Stomach (tissue), 19 donors: ENCODE measurements around the gene GNB5. TPM values are rescaled to one million over a fixed set of nuclear protein-coding genes. Genes with fewer than 3 reads are reported as not detected.
"Not testable (repeated sequence)": the region's sequence is repeated elsewhere in the genome, so short reads cannot be mapped to it uniquely, and the experiment has no call there.

Experiments
- DNase-seq, 2 donors: peaks; one replicate each; pipeline versions ENCODE4 v3.0.0 to v3.0.0-alpha.2; 2013 to 2019
- H3K27ac ChIP-seq, 5 donors: fragments of 200-600 bp in 4 of 5; sonication (generic) in 4 of 5; one replicate each; pipeline ENCODE4 v1.5.1; 2013 to 2019; ENCODE audit warnings: mild to moderate bottlenecking in 1 of 5, moderate library complexity in 1 of 5
- H3K27me3 ChIP-seq, 3 donors: fragments of 200-600 bp; sonication (generic); one replicate each; pipeline ENCODE4 v1.5.1; 2017 to 2019; ENCODE audit warnings: mixed run types in 1 of 3
- H3K36me3 ChIP-seq, 4 donors: fragments of 200-600 bp; sonication (generic); 1 replicate in 3 of 4; 2 replicates in 1 of 4; pipeline ENCODE4 v1.5.1; 2016 to 2019
- H3K4me1 ChIP-seq, 4 donors: fragments of 200-600 bp; sonication (generic); one replicate each; pipeline ENCODE4 v1.5.1; 2016 to 2019
- H3K4me3 ChIP-seq, 4 donors: fragments of 200-600 bp; sonication (generic) in 3 of 4; one replicate each; pipeline ENCODE4 v1.5.1; 2016 to 2019; ENCODE audit warnings: mild to moderate bottlenecking in 1 of 4
- H3K9me3 ChIP-seq, 4 donors: fragments of 200-600 bp; sonication (generic); one replicate each; pipeline ENCODE4 v1.5.1; 2016 to 2019
- EP300 ChIP-seq: sonication (generic); formaldehyde crosslinking; IDR thresholded peaks from one replicate; pipeline ENCODE4 v1.6.1; 2017; ENCODE audit warnings: antibody characterized with exemption
- POLR2A ChIP-seq, 4 donors: fragments of 450-650 bp; IDR thresholded peaks; one replicate each; pipeline ENCODE4 v1.6.1; 2016; ENCODE audit warnings: antibody characterized with exemption in 4 of 4, control low read depth in 2 of 4, mild to moderate bottlenecking in 1 of 4, moderate library complexity in 1 of 4
- POLR2AphosphoS5 ChIP-seq, 3 donors: sonication (generic); formaldehyde crosslinking; IDR thresholded peaks; one replicate each; pipeline ENCODE4 v1.6.1; 2016; ENCODE audit warnings: antibody characterized with exemption in 3 of 3
- WGBS, 5 donors: extraction: QIAGEN DNeasy Blood & Tissue Kit in 3 of 5; methylation state at CpG; one replicate each; pipeline versions ENCODE4 v1.1.5 to v1.1.7; 2013 to 2018; 5-methylcytosine and 5-hydroxymethylcytosine counted together
- intact Hi-C: fragments of 100-400 bp; cut with DNase I; formaldehyde crosslinking; loops from one replicate; pipeline ENCODE4 v1.15.1; 2023; ENCODE audit warnings: low total_unique reads
- long read RNA-seq, 10 donors: transcript quantifications; one replicate each; lab custom pipeline, GENCODE V29; 2026
- polyA plus RNA-seq, 3 donors: library from polyadenylated mRNA; stranded (reverse); fragments of 200-250 nt; gene quantifications; one replicate each; pipeline ENCODE4 v1.2.3, GENCODE V29; 2013
- total RNA-seq, 5 donors: library from RNA; depleted of rRNA; stranded (reverse); fragments of >200 nt; gene quantifications; one replicate each; pipeline versions ENCODE4 v1.1.0 to v1.2.3, GENCODE V29; 2014 to 2016
- TF ChIP-seq, protein P1 (sequence below), 7 experiments: fragments of 450-650 bp in 4 of 7; fragments of 200-600 bp in 3 of 7; sonication (generic) in 3 of 7; IDR thresholded peaks; one replicate each; pipeline ENCODE4 v1.5.1; 2016 to 2019; ENCODE audit warnings: antibody characterized with exemption in 7 of 7, control low read depth in 2 of 7, mild to moderate bottlenecking in 1 of 7
- donor health status: healthy with polysubstance abuse.
- donor health status: Bipolar disorder and iron deficiency.
- donor health status: healthy.

GNB5 gene
- total RNA-seq (100 to 1,000 TPM in 1 of 5 donors, 10 to 100 TPM in 2, 1 to 10 TPM in 2; 6.4 to 291 (median 14.0) TPM), polyA plus RNA-seq (10 to 100 TPM in 2 of 3 donors, 1 to 10 TPM in 1; 8.1 to 13.6 (median 11.8) TPM)
- long read RNA-seq, donor 1, partial matches to known transcripts, result 0 of 2 reads
- long read RNA-seq, donor 1, other reads (novel, unspliced or antisense), result 0 of 2 reads
- long read RNA-seq, donor 2, partial matches to known transcripts, result 0 of 4 reads
- long read RNA-seq, donor 2, other reads (novel, unspliced or antisense), result 0 of 4 reads
- long read RNA-seq, donor 3, partial matches to known transcripts, result 0 of 3 reads
- long read RNA-seq, donor 3, other reads (novel, unspliced or antisense), result 0 of 3 reads
- long read RNA-seq, donor 4, result 0 reads
- long read RNA-seq, donor 5, partial matches to known transcripts, result 0 of 4 reads
- long read RNA-seq, donor 5, other reads (novel, unspliced or antisense), result 0 of 4 reads
- long read RNA-seq, donor 6, transcript GNB5-202 (11 exons, 1,735 nt), result major isoform, 7 of 7 reads
- long read RNA-seq, donor 6, partial matches to known transcripts, result 0 of 7 reads
- long read RNA-seq, donor 6, other reads (novel, unspliced or antisense), result 0 of 7 reads
- long read RNA-seq, donor 7, transcript GNB5-202 (11 exons, 1,735 nt), result major isoform, 9 of 9 reads
- long read RNA-seq, donor 7, partial matches to known transcripts, result 0 of 9 reads
- long read RNA-seq, donor 7, other reads (novel, unspliced or antisense), result 0 of 9 reads
- long read RNA-seq, donor 8, partial matches to known transcripts, result 0 of 4 reads
- long read RNA-seq, donor 8, other reads (novel, unspliced or antisense), result 0 of 4 reads
- long read RNA-seq, donor 9, partial matches to known transcripts, result 0 of 2 reads
- long read RNA-seq, donor 9, other reads (novel, unspliced or antisense), result 0 of 2 reads
- long read RNA-seq, donor 10, partial matches to known transcripts, result 0 of 2 reads
- long read RNA-seq, donor 10, other reads (novel, unspliced or antisense), result 0 of 2 reads

GRCh38 chr15:52191207-52191606 lies at the start of gene GNB5:
GNB5 (minus strand) TSS chr15:52191392; CDS start chr15:52184676, 6,716 bp downstream.
- H3K9me3 ChIP-seq, result no peaks in the 10 kb centered on the region
- no peak within 1 kb of the TSS for H3K4me3 ChIP-seq
- no peak for DNase-seq
- H3K27ac ChIP-seq, result no peak within 1 kb of the TSS
- 78 to 88% (median 81%) methylated on average over 7 of the region's 7 CpGs for WGBS, 5 donors
- H3K27me3 ChIP-seq, result no peaks in the 10 kb centered on the region
- peaks cover 3 to 29% (median 21%) of the 10 kb centered on the region in 4 donors for H3K36me3 ChIP-seq
- H3K4me1 ChIP-seq, result peaks cover 0 to 4% (median 0%) of the 10 kb centered on the region in 4 donors
- intact Hi-C loops, result no loop called here
- TF ChIP-seq POLR2A (IDR thresholded peaks at IDR 0.05) (no peak), EP300 (no peak), POLR2AphosphoS5 (IDR thresholded peaks at IDR 0.05) (no peak)
- TF ChIP-seq, protein P1, sequence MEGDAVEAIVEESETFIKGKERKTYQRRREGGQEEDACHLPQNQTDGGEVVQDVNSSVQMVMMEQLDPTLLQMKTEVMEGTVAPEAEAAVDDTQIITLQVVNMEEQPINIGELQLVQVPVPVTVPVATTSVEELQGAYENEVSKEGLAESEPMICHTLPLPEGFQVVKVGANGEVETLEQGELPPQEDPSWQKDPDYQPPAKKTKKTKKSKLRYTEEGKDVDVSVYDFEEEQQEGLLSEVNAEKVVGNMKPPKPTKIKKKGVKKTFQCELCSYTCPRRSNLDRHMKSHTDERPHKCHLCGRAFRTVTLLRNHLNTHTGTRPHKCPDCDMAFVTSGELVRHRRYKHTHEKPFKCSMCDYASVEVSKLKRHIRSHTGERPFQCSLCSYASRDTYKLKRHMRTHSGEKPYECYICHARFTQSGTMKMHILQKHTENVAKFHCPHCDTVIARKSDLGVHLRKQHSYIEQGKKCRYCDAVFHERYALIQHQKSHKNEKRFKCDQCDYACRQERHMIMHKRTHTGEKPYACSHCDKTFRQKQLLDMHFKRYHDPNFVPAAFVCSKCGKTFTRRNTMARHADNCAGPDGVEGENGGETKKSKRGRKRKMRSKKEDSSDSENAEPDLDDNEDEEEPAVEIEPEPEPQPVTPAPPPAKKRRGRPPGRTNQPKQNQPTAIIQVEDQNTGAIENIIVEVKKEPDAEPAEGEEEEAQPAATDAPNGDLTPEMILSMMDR (IDR thresholded peaks at IDR 0.05), result no peak

DNA sequence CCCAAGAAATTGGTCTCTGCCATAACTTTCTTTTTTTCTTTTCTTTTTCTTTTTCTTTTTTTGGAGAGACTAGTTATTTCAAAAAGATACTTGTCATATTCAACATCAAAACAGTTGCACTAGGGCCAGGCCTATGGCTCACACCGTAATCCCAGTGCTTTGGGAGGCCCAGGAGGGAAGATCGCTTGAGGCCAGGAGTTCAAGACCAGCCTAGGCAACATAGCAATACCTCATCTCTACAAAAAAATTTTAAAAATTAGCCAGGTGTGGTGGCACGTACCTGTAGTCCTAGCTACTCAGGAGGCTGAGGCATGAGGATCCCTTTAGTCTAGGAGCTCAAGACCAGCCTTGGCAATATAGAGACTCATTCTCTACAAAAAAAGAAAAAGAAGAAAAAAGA lies 49.0 kb upstream of the GNB5 start:
- H3K27ac ChIP-seq, result no peak overlapping the region
- H3K27me3 ChIP-seq, result no peaks in the 10 kb centered on the region
- intact Hi-C loops, result no loop called here
- no peaks in the 10 kb centered on the region for H3K9me3 ChIP-seq
- no peak for DNase-seq
- H3K4me1 ChIP-seq, result no peaks in the 10 kb centered on the region
- TF ChIP-seq POLR2AphosphoS5 (IDR thresholded peaks at IDR 0.05) (no peak), EP300 (no peak), POLR2A (IDR thresholded peaks at IDR 0.05) (no peak)
- TF ChIP-seq, protein P1 (IDR thresholded peaks at IDR 0.05), result no peak
- peaks cover 0 to 82% (median 78%) of the 10 kb centered on the region in 4 donors for H3K36me3 ChIP-seq
- 96 to 100% (median 96%) methylated on average over 3 of the region's 3 CpGs for WGBS, 5 donors
- H3K4me3 ChIP-seq, result no peak overlapping the region

DNA sequence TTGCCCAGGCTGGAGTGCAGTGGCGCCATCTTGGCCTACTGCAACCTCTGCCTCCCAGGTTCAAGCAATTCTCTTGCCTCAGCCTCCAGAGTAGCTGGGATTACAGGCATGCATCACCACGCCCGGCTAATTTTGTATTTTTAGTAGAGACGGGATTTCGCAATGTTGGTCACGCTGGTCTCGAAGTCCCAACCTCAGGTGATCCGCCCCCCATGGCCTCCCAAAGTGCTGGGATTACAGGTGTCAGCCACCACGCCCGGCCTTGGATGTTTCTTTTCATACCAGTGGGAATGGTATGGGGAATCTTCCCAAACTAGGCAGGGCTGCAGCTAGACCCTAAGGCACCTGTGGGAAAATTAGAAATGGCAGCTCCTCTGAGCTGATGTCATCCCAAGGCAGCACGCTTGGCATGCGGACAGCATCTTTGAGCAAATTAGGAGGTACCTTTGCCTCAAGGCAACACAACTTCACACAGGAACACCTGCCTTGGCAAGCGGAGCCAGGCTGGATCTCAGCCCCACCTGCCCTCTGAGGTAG lies 47.9 kb upstream of the GNB5 start:
- DNase-seq, H3K4me3 ChIP-seq, H3K9me3 ChIP-seq, H3K27me3 ChIP-seq, intact Hi-C loops, H3K27ac ChIP-seq, H3K4me1 ChIP-seq: not testable (repeated sequence)
- 96 to 98% (median 97%) methylated on average over 13 of the region's 13 CpGs for WGBS, 5 donors
- peaks cover 0 to 81% (median 78%) of the 10 kb centered on the region in 4 donors for H3K36me3 ChIP-seq

- peaks cover 0 to 80% (median 74%) of the 10 kb centered on the region in 4 donors for H3K36me3 ChIP-seq
- no peak overlapping the region for H3K27ac ChIP-seq
- intact Hi-C loops, result no loop called here
- no peaks in the 10 kb centered on the region for H3K9me3 ChIP-seq
- no peak overlapping the region for H3K4me3 ChIP-seq
- no peak for DNase-seq
- H3K27me3 ChIP-seq, result no peaks in the 10 kb centered on the region
- TF ChIP-seq, protein P1 (IDR thresholded peaks at IDR 0.05), result no peak
- TF ChIP-seq POLR2A (IDR thresholded peaks at IDR 0.05) (no peak), POLR2AphosphoS5 (IDR thresholded peaks at IDR 0.05) (no peak), EP300 (no peak)
- 90 to 96% (median 93%) methylated on average over 3 of the region's 3 CpGs for WGBS, 5 donors
- peaks cover 0 to 4% (median 0%) of the 10 kb centered on the region in 4 donors for H3K4me1 ChIP-seq
These were observed 47.0 kb upstream of the GNB5 start for GRCh38 chr15:52238149-52238548.
